Ascending aorta (tissue), 2 donors: Measurements from ENCODE around the gene ZNF518A. TPM values are rescaled to one million over a fixed set of nuclear protein-coding genes. Genes with fewer than 3 reads are reported as not detected.

ENCODE experiments used
- DNase-seq, 2 donors: peaks; one replicate each; pipeline ENCODE4 v3.0.0-alpha.2; 2019; ENCODE audit warnings: low spot score in 2 of 2
- H3K27ac ChIP-seq, 2 donors: fragments of 200-600 bp; sonication (generic); one replicate each; pipeline ENCODE4 v1.5.1; 2016 to 2017; ENCODE audit warnings: mild to moderate bottlenecking in 1 of 2
- H3K27me3 ChIP-seq: fragments of 200-600 bp; sonication (generic); one replicate; pipeline ENCODE4 v1.5.1; 2017
- H3K36me3 ChIP-seq, 2 donors: fragments of 200-600 bp; sonication (generic); one replicate each; pipeline ENCODE4 v1.5.1; 2016
- H3K4me1 ChIP-seq, 2 donors: fragments of 200-600 bp; sonication (generic); one replicate each; pipeline ENCODE4 v1.5.1; 2016 to 2017; ENCODE audit warnings: mild to moderate bottlenecking in 1 of 2
- H3K4me3 ChIP-seq, 2 donors: fragments of 200-600 bp; sonication (generic); one replicate each; pipeline ENCODE4 v1.5.1; 2016 to 2017; ENCODE audit warnings: mild to moderate bottlenecking in 1 of 2
- H3K9me3 ChIP-seq, 2 donors: fragments of 200-600 bp; sonication (generic); one replicate each; pipeline ENCODE4 v1.5.1; 2016
- intact Hi-C: fragments of 100-400 bp; cut with DNase I; formaldehyde crosslinking; loops from one replicate; pipeline ENCODE4 v1.15.1; 2023
- total RNA-seq: library from RNA; depleted of rRNA; stranded (reverse); fragments of >200 nt; gene quantifications from one replicate; pipeline ENCODE4 v1.1.0, GENCODE V29; 2016
- TF ChIP-seq, protein P1 (sequence below), 3 experiments: fragments of 200-600 bp in 2 of 3; fragments of 450-650 bp in 1 of 3; sonication (generic) in 2 of 3; IDR thresholded peaks; one replicate each; pipeline ENCODE4 v1.5.1; 2016 to 2019; ENCODE audit warnings: antibody characterized with exemption in 3 of 3, mild to moderate bottlenecking in 1 of 3, moderate library complexity in 1 of 3

Gene ZNF518A
- total RNA-seq, 1 donor from 2014 or later, result 7.1 TPM

DNA sequence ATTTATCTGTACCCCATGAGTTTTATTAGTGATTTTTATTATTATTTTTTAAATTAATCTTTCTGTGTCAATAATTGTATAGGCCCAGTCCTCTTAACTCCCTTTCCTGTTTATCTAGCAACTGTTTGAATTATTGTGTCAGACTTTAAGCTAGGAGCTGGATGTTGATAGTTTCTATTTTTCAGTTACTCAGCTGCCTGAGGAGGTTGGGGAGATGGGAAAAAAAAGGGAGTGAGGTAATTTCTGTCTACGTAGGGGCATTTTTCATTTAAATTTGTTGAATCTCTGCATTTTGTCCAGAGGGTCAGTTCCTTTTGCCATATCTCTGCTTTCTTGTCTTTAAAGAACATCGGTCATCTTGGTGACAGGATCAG, 5.0 kb upstream of the ZNF518A start:
- TF ChIP-seq, protein P1, sequence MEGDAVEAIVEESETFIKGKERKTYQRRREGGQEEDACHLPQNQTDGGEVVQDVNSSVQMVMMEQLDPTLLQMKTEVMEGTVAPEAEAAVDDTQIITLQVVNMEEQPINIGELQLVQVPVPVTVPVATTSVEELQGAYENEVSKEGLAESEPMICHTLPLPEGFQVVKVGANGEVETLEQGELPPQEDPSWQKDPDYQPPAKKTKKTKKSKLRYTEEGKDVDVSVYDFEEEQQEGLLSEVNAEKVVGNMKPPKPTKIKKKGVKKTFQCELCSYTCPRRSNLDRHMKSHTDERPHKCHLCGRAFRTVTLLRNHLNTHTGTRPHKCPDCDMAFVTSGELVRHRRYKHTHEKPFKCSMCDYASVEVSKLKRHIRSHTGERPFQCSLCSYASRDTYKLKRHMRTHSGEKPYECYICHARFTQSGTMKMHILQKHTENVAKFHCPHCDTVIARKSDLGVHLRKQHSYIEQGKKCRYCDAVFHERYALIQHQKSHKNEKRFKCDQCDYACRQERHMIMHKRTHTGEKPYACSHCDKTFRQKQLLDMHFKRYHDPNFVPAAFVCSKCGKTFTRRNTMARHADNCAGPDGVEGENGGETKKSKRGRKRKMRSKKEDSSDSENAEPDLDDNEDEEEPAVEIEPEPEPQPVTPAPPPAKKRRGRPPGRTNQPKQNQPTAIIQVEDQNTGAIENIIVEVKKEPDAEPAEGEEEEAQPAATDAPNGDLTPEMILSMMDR (IDR thresholded peaks at IDR 0.05), result no peak
- H3K27me3 ChIP-seq, result no peaks in the 10 kb centered on the region
- intact Hi-C loops, result no loop called here
- no peaks in the 10 kb centered on the region for H3K4me1 ChIP-seq
- no peaks in the 10 kb centered on the region for H3K9me3 ChIP-seq
- H3K4me3 ChIP-seq, result no peak overlapping the region
- no peak overlapping the region for H3K27ac ChIP-seq
- H3K36me3 ChIP-seq, result no peaks in the 10 kb centered on the region
- no peak for DNase-seq

DNA sequence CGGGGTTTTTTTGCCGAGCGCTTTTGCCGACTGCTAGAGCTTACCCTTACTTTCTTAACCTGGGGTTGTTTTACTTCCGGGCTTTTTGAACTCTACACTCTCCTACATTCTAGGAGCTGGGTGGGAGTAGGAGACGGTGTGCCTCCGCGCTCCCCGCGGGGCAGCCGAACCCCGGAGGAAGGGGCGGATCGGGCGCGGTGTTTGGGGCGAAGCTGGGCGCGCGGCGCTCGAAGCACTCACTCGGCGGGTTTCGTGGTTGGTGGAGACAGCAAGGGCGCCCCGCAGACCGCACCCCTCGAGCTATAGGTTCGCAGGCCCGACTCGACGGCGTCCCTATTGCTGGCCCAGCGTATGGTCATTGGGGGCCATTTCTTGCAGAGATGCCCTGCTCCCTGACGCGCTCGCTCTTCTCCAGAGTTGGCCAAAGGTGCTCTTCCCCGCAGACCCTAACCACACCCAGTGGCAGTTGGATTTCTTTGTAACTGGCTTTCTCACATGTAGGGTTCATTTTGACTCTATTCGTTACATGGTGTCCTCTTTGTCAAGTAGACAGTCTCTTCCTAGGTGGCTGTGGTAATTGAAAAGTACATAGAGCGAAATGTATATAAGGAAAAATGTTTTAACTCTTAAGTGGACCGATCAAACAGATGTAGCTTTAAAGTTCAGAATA, 364 bp downstream of the ZNF518A start:
- Histone ChIP-seq H3K4me3 (peak overlapping the region; percentile 90 to 95), H3K27ac (peak overlapping the region; percentile 97 to 98), H3K36me3 (peaks cover 14 to 17% of the 10 kb centered on the region in 2 donors), H3K27me3 (no peaks in the 10 kb centered on the region), H3K9me3 (no peaks in the 10 kb centered on the region), H3K4me1 (no peaks in the 10 kb centered on the region)
- TF ChIP-seq, protein P1 (IDR thresholded peaks at IDR 0.05), result no peak
- intact Hi-C loops, result loop anchor here (1.0 kb wide), 1 partner anchor 40 kb away; no protein-coding TSS in a partner anchor
- DNase-seq, result peak in 1 of 2 donors; percentile 76

DNA sequence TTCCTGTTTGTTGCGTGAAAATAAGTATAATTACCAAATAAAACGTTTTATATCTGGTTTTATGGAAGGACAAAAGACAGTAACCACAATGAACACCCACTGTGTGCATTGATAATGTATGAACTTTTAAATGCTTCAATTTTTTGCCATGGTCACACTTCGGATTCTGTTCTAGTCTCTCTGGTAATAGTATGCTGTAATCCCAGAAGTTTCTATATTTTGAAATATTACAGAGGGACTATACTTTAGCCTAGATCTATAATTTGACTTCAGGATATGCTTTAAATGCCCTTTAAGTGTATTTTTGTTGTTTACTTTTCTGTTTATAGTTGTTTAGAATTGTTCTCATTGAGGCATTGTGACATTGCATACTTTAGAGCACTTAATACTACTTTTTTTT, 1.5 kb downstream of the ZNF518A start:
- no peak for DNase-seq
- intact Hi-C loops, result no loop called here

DNA sequence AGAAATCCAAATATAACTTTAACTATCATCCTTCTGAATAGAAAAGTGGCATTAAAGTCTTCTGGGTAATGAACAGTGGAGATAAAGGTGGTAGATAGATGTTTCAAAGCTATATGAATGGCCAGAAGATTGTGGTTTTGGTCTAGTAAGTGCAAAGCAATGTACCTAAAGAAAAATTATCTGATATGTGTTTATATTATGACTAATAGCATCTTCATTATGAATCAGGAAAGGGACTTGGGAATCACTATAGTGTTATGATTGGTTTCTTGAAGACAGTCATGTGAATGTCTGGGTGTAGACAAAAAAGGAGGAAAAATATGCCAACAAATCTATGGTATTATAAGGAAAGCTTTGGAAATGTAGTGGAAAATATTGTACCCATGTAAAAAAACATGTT, 3.0 kb downstream of the ZNF518A start:
- H3K27me3 ChIP-seq, result no peaks in the 10 kb centered on the region
- H3K36me3 ChIP-seq, result peaks cover 24 to 34% of the 10 kb centered on the region in 2 donors
- H3K4me1 ChIP-seq, result no peaks in the 10 kb centered on the region
- DNase-seq, result no peak
- TF ChIP-seq, protein P1 (IDR thresholded peaks at IDR 0.05), result no peak
- intact Hi-C loops, result no loop called here
- no peak overlapping the region for H3K27ac ChIP-seq
- H3K9me3 ChIP-seq, result no peaks in the 10 kb centered on the region
- no peak overlapping the region for H3K4me3 ChIP-seq

More for the DNA sequence above, 1.5 kb downstream of the ZNF518A start:
- TF ChIP-seq, protein P1 (IDR thresholded peaks at IDR 0.05), result no peak
- H3K4me1 ChIP-seq, result no peaks in the 10 kb centered on the region
- H3K4me3 ChIP-seq, result no peak overlapping the region
- H3K27ac ChIP-seq, result no peak overlapping the region
- peaks cover 18 to 19% of the 10 kb centered on the region in 2 donors for H3K36me3 ChIP-seq
- H3K9me3 ChIP-seq, result no peaks in the 10 kb centered on the region
- no peaks in the 10 kb centered on the region for H3K27me3 ChIP-seq

DNA sequence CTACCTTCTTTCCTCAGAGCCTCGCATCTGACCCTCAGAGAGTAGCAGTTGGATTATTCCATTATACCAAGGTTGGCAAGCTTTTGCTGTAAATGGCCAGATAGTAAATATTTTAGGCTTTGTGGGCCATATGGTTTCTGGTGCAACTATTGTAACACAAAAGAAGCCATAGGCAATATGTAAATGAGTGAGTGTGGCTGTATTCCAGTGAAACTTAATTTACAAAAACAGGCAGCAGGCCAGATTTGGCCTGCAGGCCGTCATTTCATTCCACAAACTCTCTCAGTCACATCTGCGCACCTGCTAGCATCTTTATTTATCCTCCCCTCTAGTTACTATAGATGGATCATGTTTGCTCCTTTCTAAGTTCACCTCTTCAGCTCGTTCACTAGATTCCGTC, 6.7 kb downstream of the ZNF518A start:
- intact Hi-C loops, result no loop called here
- H3K4me1 ChIP-seq, result no peaks in the 10 kb centered on the region
- no peak overlapping the region for H3K4me3 ChIP-seq
- peaks cover 28 to 51% of the 10 kb centered on the region in 2 donors for H3K36me3 ChIP-seq
- no peaks in the 10 kb centered on the region for H3K9me3 ChIP-seq
- no peak overlapping the region for H3K27ac ChIP-seq
- H3K27me3 ChIP-seq, result no peaks in the 10 kb centered on the region
- TF ChIP-seq, protein P1 (IDR thresholded peaks at IDR 0.05), result no peak
- no peak for DNase-seq
